NCI-H345 treated with DMSO at 0.1 percent for 48 hours (cell line): ENCODE data around the gene SORBS1.

Experiments
- DNase-seq: peaks from one replicate; lab custom pipeline; 2025; ENCODE audit not compliant: unreplicated experiment; lab: John Stamatoyannopoulos, UW

Gene SORBS1

DNA sequence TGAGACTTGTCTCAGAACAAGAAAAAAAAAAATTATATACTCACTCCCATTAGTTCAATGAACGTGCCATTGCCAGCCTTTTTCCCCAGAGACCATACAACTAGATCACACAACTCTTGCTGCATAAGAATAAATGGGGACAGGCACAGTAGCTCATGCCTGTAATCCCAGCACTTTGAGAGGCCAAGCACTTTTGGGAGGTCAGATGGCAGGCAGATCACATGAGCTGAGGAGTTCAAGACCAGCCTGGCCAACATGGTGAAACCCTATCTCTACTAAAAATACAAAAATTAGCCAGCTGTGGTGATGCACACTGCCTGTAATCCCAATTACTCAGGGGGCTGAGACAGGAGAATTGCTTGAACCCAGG, 284.0 kb downstream of the SORBS1 start:
- DNase-seq, result no peak

GRCh38 chr10:95276367-95277200, 284.6 kb downstream of the SORBS1 start:
- DNase-seq, result no peak

GRCh38 chr10:95275726-95276366, 285.3 kb downstream of the SORBS1 start:
- DNase-seq, result no peak

GRCh38 chr10:95273393-95274312, 287.5 kb downstream of the SORBS1 start:
- no peak for DNase-seq

DNA sequence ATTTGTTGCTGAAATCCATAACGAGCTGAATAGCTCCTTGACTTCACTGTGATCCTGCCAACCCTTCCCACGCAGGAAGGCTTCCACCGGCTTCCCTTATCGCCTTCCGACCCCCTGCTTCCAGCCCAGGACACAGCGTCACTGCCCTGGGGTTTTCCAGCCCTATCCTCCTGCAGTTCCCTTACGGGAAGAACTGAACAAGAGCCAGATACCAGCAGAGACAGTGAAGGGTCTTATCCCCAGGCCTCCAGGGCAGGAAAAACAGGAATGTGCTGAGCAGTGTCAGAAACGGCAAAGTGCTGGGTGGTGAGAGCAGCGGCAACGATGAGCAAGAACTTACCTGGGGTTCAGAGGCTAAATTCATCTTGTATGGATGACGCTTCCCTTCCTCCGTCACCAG, 292.7 kb downstream of the SORBS1 start:
- DNase-seq, result no peak

DNA sequence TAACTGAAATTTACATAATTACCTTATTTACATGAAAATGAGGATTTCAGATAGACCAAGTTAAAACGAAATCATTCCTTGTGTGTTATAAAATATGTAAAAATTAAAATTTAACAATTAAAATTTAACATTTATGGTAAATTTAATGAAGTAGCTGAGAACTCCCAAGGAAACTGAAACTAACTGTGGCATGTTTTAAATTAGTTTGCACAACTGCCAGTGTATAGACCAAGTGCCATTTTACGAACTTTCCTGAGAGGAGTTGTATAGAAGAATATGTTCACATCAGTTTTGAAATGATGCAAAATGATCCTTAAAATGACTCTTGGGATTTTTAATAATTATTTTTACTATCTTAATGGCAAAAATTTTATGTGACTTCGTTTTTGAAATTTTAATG, 293.9 kb downstream of the SORBS1 start:
- no peak for DNase-seq

- DNase-seq, result no peak
These were observed 294.5 kb downstream of the SORBS1 start for GRCh38 chr10:95266674-95267095.

DNA sequence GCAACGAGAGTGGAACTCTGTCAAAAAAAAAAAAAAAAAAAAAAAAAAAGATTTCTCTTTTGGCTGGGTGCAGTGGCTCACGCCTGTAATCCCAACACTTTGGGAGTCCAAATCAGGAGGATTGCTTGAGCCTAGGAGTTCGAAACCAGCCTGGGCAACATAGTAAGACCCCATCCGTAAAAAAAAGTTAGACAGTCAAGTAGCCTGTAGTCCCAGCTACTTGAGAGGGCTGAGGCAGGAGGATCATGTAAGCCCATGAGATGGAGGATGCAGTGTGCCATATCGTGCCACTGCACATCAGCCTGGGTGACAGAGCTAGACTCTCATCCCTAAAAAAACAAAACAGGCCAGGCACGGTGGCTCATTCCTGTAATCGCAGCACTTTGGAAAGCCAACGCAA, 295.6 kb downstream of the SORBS1 start:
- DNase-seq, result no peak

DNA sequence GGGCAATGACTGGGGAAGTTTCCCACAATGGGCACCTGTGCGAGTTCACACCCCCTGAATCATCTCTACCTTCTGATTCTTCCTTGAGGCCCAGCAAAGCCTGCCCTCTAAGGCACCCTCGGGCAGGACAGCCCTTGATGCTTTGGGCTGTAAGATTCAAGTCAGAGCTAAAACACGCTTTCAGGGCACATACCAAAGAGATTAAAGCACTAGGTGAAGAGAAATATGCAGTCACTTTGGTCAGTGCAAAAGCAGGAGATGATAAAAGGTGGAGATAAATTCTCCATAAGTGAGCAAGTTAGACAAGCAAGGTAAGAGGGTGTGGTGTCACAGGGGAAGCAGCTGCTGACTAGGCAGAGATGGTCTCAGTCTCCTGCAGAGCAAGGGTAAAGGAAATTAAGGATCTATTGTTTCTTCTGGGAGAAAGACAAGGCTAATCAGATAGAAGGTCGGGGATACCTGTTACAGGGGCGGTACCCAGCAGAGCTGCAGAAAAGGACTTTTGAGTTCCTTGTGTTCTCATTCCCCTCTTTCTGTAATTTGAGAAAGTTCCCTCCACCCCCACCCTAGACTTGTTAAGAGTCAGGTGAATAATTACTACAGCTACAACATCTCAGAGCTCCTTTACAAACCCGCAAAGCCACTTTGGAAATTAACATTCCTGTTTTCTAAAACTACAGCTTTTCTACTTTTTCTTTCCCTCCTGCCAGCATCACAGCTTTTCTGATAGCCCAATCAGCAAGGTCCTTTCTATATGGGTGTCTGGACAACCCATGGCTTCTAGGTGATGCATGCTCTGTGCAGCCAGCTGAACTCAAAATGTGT, 296.7 kb downstream of the SORBS1 start:
- no peak for DNase-seq

GRCh38 chr10:95263864-95264226, 297.3 kb downstream of the SORBS1 start:
- DNase-seq, result no peak

- DNase-seq, result no peak
These were observed 298.2 kb downstream of the SORBS1 start for GRCh38 chr10:95262763-95263518.

DNA sequence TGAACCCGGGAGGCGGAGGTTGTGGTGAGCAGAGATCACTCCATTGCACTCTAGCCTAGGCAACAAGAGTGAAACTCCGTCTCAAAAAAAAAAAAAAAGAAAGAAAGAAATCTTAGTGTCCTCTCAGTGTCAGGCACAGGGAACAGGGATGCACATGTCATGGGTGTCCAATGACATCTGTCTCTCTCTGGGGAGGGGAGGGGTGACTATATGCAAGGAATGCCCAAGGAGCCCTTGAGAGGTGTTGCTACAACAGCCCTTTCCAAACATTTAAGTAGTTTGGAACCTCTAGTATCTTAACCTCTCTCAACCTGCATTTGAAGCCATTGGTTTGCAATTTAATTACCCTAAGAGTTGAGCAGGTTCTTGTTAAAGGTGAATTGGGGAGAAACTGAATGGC, 299.2 kb downstream of the SORBS1 start:
- DNase-seq, result no peak
